Activated CD4-positive, CD25-positive, alpha-beta regulatory T cell treated with anti-CD3 and anti-CD28 coated beads, Interleukin-2, amount 50 U/mL, for 16 hours (primary cell): ENCODE results near the gene NFATC1.

Experiments used
- DNase-seq: peaks from one replicate; pipeline ENCODE4 v3.0.0-alpha.2; 2020; ENCODE audit warnings: low read depth, low spot score

The NFATC1 gene

GRCh38 chr18:79534356-79534755 lies 138.6 kb downstream of the NFATC1 start:
- DNase-seq = no peak

GRCh38 chr18:79537758-79538157 lies 142.0 kb downstream of the NFATC1 start:
- no peak for DNase-seq

- no peak for DNase-seq
Measured at GRCh38 chr18:79538635-79539034, 142.9 kb downstream of the NFATC1 start.

GRCh38 chr18:79540161-79540903 lies 144.6 kb downstream of the NFATC1 start:
- no peak for DNase-seq

GRCh38 chr18:79540904-79541282 lies 145.2 kb downstream of the NFATC1 start:
- DNase-seq = no peak

- no peak for DNase-seq
Measured at GRCh38 chr18:79542213-79542612, 146.5 kb downstream of the NFATC1 start.

- DNase-seq = no peak
Measured at GRCh38 chr18:79542876-79543750, 147.4 kb downstream of the NFATC1 start.

- DNase-seq = no peak
Measured at GRCh38 chr18:79543861-79544385, 148.2 kb downstream of the NFATC1 start.

- DNase-seq = no peak
Measured at GRCh38 chr18:79544386-79544963, 148.7 kb downstream of the NFATC1 start.

- no peak for DNase-seq
Measured at GRCh38 chr18:79545255-79545654, 149.5 kb downstream of the NFATC1 start.

- DNase-seq = no peak
Measured at GRCh38 chr18:79545736-79546171, 150.0 kb downstream of the NFATC1 start.

GRCh38 chr18:79546781-79547272 lies 151.1 kb downstream of the NFATC1 start:
- no peak for DNase-seq

GRCh38 chr18:79547413-79548076 lies 151.8 kb downstream of the NFATC1 start:
- DNase-seq = no peak

GRCh38 chr18:79548077-79548450 lies 152.3 kb downstream of the NFATC1 start:
- DNase-seq = no peak

- DNase-seq = no peak
Measured at GRCh38 chr18:79548621-79548985, 152.9 kb downstream of the NFATC1 start.

- no peak for DNase-seq
Measured at GRCh38 chr18:79548986-79549637, 153.4 kb downstream of the NFATC1 start.

- no peak for DNase-seq
Measured at GRCh38 chr18:79549638-79550000, 153.9 kb downstream of the NFATC1 start.

GRCh38 chr18:79552140-79552631 lies 156.5 kb downstream of the NFATC1 start:
- DNase-seq = no peak

- no peak for DNase-seq
Measured at GRCh38 chr18:79552696-79553095, 157.0 kb downstream of the NFATC1 start.

GRCh38 chr18:79553154-79553553 lies 157.4 kb downstream of the NFATC1 start:
- DNase-seq = no peak

- no peak for DNase-seq
Measured at GRCh38 chr18:79553696-79554095, 158.0 kb downstream of the NFATC1 start.
